Ishikawa (cell line): ENCODE data around the gene CKB.

Experiments
- CEBPB ChIP-seq: IDR thresholded peaks from 2 replicates; pipeline ENCODE4 v1.6.1; 2012
- EGR1 ChIP-seq: IDR thresholded peaks from 2 replicates; pipeline ENCODE4 v1.6.1; 2012
- EP300 ChIP-seq: IDR thresholded peaks from 2 replicates; pipeline ENCODE4 v1.6.1; 2012; ENCODE audit warnings: borderline replicate concordance
- FOXM1 ChIP-seq: IDR thresholded peaks from 2 replicates; pipeline ENCODE4 v1.6.1; 2012; ENCODE audit warnings: low read depth, borderline replicate concordance
- MAX ChIP-seq: IDR thresholded peaks from 2 replicates; pipeline ENCODE4 v1.6.1; 2012
- RAD21 ChIP-seq: IDR thresholded peaks from 2 replicates; pipeline ENCODE4 v1.6.1; 2012; ENCODE audit warnings: low read depth
- REST ChIP-seq: IDR thresholded peaks from 2 replicates; pipeline ENCODE4 v1.6.1; 2012; ENCODE audit warnings: low read depth, mild to moderate bottlenecking
- TAF1 ChIP-seq: IDR thresholded peaks from 2 replicates; pipeline ENCODE4 v1.6.1; 2012; ENCODE audit warnings: low read depth, mild to moderate bottlenecking
- TCF12 ChIP-seq: IDR thresholded peaks from 2 replicates; pipeline ENCODE4 v1.6.1; 2012; ENCODE audit warnings: low read depth
- USF1 ChIP-seq: IDR thresholded peaks from 2 replicates; pipeline ENCODE4 v1.6.1; 2012
- YY1 ChIP-seq: IDR thresholded peaks from 2 replicates; pipeline ENCODE4 v1.6.1; 2012; ENCODE audit warnings: low read depth

GRCh38 chr14:103519043-103519836 lies 3.4 kb downstream of the CKB start:
- no peak for TF ChIP-seq CEBPB
- TF ChIP-seq EP300: no peak
- no peak for TF ChIP-seq USF1
- TF ChIP-seq MAX: no peak
- no peak for TF ChIP-seq REST
- no peak for TF ChIP-seq RAD21
- no peak for TF ChIP-seq EGR1
- TF ChIP-seq TAF1: no peak
- no peak for TF ChIP-seq FOXM1
- no peak for TF ChIP-seq YY1
- no peak for TF ChIP-seq TCF12
